ENCODE data around the gene TMEM255A. TPM values are rescaled to one million over a fixed set of nuclear protein-coding genes. Genes with fewer than 3 reads are reported as not detected.
A peak's percentile ranks its signal among the peaks of the same experiment; 100 is the strongest.

The TMEM255A gene
- total RNA-seq, 2 experiments from 2014 or later, result not detected

GRCh38 chrX:120262859-120263708, 48.2 kb downstream of the TMEM255A start:
- CTCF ChIA-PET (ENCODE audit: unreplicated experiment), result no interaction called here

GRCh38 chrX:120260369-120260768, 50.9 kb downstream of the TMEM255A start:
- no peaks in the 10 kb centered on the region for H4K20me1 ChIP-seq (ENCODE audit: insufficient read depth, low read length)
- BruUV-seq (replicated peaks), result no TSS peak
- no peak overlapping the region for H2AFZ ChIP-seq (ENCODE audit: low read length)
- no peaks in the 10 kb centered on the region for H3K9me2 ChIP-seq (ENCODE audit: insufficient read depth, low read length)
- H3K79me2 ChIP-seq (ENCODE audit: insufficient read depth, low read depth, low read length), result peaks cover 17% of the 10 kb centered on the region; the same call in 1 of the 2 replicates
- intact Hi-C loops (cut with micrococcal nuclease; ENCODE audit: unreplicated experiment), result no loop called here
- peaks cover 41% of the 10 kb centered on the region for H3K4me1 ChIP-seq (ENCODE audit: insufficient read depth, low read length, poor library complexity, severe bottlenecking)
- no peak overlapping the region for H3K27ac ChIP-seq (ENCODE audit: low read depth, low read length, poor library complexity, severe bottlenecking)
- DNase-seq (ENCODE audit: low spot score), result no peak
- H3K4me3 ChIP-seq (ENCODE audit: low read depth, low read length, poor library complexity, severe bottlenecking), result no peak overlapping the region
- TF ChIP-seq CTCF (conservative IDR thresholded peaks at IDR 0.05; ENCODE audit: low read length), result no peak
- no peak for TF ChIP-seq EZH2phosphoT487 (IDR thresholded peaks at IDR 0.05; ENCODE audit: borderline replicate concordance, low read depth, low read length)
- H3K9me3 ChIP-seq (ENCODE audit: low read length), result no peaks in the 10 kb centered on the region
- ChIA-PET CTCF (ENCODE audit: unreplicated experiment) (no interaction called here), POLR2A (interaction anchor here (3.6 kb wide), 1 partner anchor 9 kb away, joined by 13 read pairs; the partner anchor contains the start of gene ZBTB33)
- H3K36me3 ChIP-seq (ENCODE audit: insufficient read depth, low read length), result peaks cover 29% of the 10 kb centered on the region
- no peak overlapping the region for H3K4me2 ChIP-seq (ENCODE audit: low read length)

More at GRCh38 chrX:120262859-120263708, 48.2 kb downstream of the TMEM255A start:
- H4K20me1 ChIP-seq (ENCODE audit: insufficient read depth, low read length), result no peaks in the 10 kb centered on the region
- no peak overlapping the region for H3K4me3 ChIP-seq (ENCODE audit: low read depth, low read length, poor library complexity, severe bottlenecking)
- intact Hi-C loops (cut with micrococcal nuclease; ENCODE audit: unreplicated experiment), result no loop called here
- H3K4me2 ChIP-seq (ENCODE audit: low read length), result peak overlapping the region; percentile 58
- H3K4me1 ChIP-seq (ENCODE audit: insufficient read depth, low read length, poor library complexity, severe bottlenecking), result peaks cover 41% of the 10 kb centered on the region
- no peaks in the 10 kb centered on the region for H3K79me2 ChIP-seq (ENCODE audit: insufficient read depth, low read depth, low read length)
- H3K27ac ChIP-seq (ENCODE audit: low read depth, low read length, poor library complexity, severe bottlenecking), result peak overlapping the region; percentile 83
- TF ChIP-seq CTCF (conservative IDR thresholded peaks at IDR 0.05; ENCODE audit: low read length) (no peak), EZH2phosphoT487 (IDR thresholded peaks at IDR 0.05; ENCODE audit: borderline replicate concordance, low read depth, low read length) (no peak)
- BruUV-seq (replicated peaks), result no TSS peak
- H3K9me3 ChIP-seq (ENCODE audit: low read length), result no peaks in the 10 kb centered on the region
- H3K9me2 ChIP-seq (ENCODE audit: insufficient read depth, low read length), result no peaks in the 10 kb centered on the region
- DNase-seq (ENCODE audit: low spot score), result peak; percentile 75
- H3K36me3 ChIP-seq (ENCODE audit: insufficient read depth, low read length), result peaks cover 6% of the 10 kb centered on the region
- no peak overlapping the region for H2AFZ ChIP-seq (ENCODE audit: low read length)
- POLR2A ChIA-PET, result interaction anchor here (0.8 to 3.6 kb wide), 5 partner anchors 12 to 295 kb away, joined by 3 to 13 read pairs (median 5); partner anchors contain the start of gene ZBTB33

- H3K9me3 ChIP-seq (ENCODE audit: low read length), result no peaks in the 10 kb centered on the region
- H3K9me2 ChIP-seq (ENCODE audit: insufficient read depth, low read length), result no peaks in the 10 kb centered on the region
- BruUV-seq (replicated peaks), result no TSS peak
- DNase-seq (ENCODE audit: low spot score), result no peak
- H3K79me2 ChIP-seq (ENCODE audit: insufficient read depth, low read depth, low read length), result peaks cover 49% of the 10 kb centered on the region
- ChIA-PET CTCF (ENCODE audit: unreplicated experiment) (no interaction called here), POLR2A (interaction anchor here (1.6 kb wide), 1 partner anchor 11 kb away, joined by 6 read pairs; no protein-coding TSS in a partner anchor)
- intact Hi-C loops (cut with micrococcal nuclease; ENCODE audit: unreplicated experiment), result loop anchor here (5.0 to 10.0 kb wide), 2 partner anchors 214 to 501 kb away; partner anchors contain the start of gene LAMP2
- no peak overlapping the region for H3K27ac ChIP-seq (ENCODE audit: low read depth, low read length, poor library complexity, severe bottlenecking)
- 0 out of 2 replicates have a peak, but pooled peaks cover 3% of the 10 kb centered on the region for H4K20me1 ChIP-seq (ENCODE audit: insufficient read depth, low read length)
- no peak overlapping the region for H2AFZ ChIP-seq (ENCODE audit: low read length)
- no peak overlapping the region for H3K4me3 ChIP-seq (ENCODE audit: low read depth, low read length, poor library complexity, severe bottlenecking)
- no peak overlapping the region for H3K4me2 ChIP-seq (ENCODE audit: low read length)
- H3K36me3 ChIP-seq (ENCODE audit: insufficient read depth, low read length), result peaks cover 52% of the 10 kb centered on the region
- TF ChIP-seq EZH2phosphoT487 (IDR thresholded peaks at IDR 0.05; ENCODE audit: borderline replicate concordance, low read depth, low read length) (no peak), CTCF (conservative IDR thresholded peaks at IDR 0.05; ENCODE audit: low read length) (no peak)
- H3K4me1 ChIP-seq (ENCODE audit: insufficient read depth, low read length, poor library complexity, severe bottlenecking), result peaks cover 14% of the 10 kb centered on the region
Observed at GRCh38 chrX:120253784-120254183, 57.5 kb downstream of the TMEM255A start.

All from OCI-LY7 (cell line).